Hepatocyte (in vitro differentiated cells): ENCODE measurements around the gene CAPN11.

ENCODE experiments used
- CTCF ChIP-seq: fragments of 200-600 bp; sonication (generic); IDR thresholded peaks from 2 replicates; pipeline ENCODE4 v1.5.1; 2016; ENCODE audit warnings: antibody characterized with exemption, mild to moderate bottlenecking; ENCODE audit not compliant: poor library complexity
- EZH2 ChIP-seq: fragments of 200-600 bp; sonication (generic); IDR thresholded peaks from 2 replicates; pipeline ENCODE4 v1.6.1; 2016; ENCODE audit warnings: antibody characterized with exemption, mild to moderate bottlenecking, borderline replicate concordance

- TF ChIP-seq CTCF (no peak), EZH2 (no peak)
These were observed 68.7 kb downstream of the CAPN11 start for GRCh38 chr6:44227148-44227793.
